Measurements from ENCODE around the gene RHO. TPM values are rescaled to one million over a fixed set of nuclear protein-coding genes. Genes with fewer than 3 reads are reported as not detected.
A peak's percentile ranks its signal among the peaks of the same experiment; 100 is the strongest.

The RHO gene
- total RNA-seq, 3 donors from 2014 or later = not detected

DNA sequence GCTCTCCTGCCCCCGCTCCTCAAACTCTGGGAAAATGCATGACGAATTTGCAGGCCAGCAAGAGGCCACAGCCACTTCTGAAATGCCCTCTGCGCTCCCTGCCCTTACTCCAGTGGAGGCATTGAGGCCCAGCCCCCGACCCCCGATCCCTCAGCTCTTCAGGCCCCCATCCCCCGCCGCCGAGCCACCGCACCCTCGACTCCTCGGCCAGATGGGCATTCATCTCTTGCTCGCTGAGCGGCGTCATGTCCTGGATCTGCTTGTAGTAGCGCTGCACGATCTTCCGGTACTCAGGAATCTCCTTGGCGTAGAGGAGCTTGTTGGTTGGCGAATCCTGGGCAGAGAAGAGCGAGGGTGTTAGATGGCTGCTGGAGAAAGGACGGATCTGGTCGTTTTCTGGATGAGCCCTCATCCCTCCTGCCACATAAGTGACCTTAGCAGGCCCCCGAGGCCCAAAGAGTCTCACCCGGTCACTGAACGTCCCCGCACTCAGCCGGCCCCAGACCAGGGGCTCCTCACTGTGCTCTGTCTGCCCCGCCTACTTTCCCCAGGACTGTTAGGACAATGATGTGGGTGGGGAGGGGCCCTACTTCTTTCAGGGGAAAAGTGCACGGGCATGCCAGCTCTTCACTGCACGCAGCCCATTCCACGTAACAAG lies 28.6 kb downstream of the RHO start:
- Histone ChIP-seq H3K4me3 (no peak overlapping the region), H3K4me1 (ENCODE audit: low read depth) (peaks cover 6% of the 10 kb centered on the region), H3K36me3 (ENCODE audit: low read depth) (no peaks in the 10 kb centered on the region), H3K9me3 (no peaks in the 10 kb centered on the region)
- ATAC-seq (no peak), DNase-seq (peak in 2 of 3 donors; percentile 15 to 49)
- TF ChIP-seq, protein P1, sequence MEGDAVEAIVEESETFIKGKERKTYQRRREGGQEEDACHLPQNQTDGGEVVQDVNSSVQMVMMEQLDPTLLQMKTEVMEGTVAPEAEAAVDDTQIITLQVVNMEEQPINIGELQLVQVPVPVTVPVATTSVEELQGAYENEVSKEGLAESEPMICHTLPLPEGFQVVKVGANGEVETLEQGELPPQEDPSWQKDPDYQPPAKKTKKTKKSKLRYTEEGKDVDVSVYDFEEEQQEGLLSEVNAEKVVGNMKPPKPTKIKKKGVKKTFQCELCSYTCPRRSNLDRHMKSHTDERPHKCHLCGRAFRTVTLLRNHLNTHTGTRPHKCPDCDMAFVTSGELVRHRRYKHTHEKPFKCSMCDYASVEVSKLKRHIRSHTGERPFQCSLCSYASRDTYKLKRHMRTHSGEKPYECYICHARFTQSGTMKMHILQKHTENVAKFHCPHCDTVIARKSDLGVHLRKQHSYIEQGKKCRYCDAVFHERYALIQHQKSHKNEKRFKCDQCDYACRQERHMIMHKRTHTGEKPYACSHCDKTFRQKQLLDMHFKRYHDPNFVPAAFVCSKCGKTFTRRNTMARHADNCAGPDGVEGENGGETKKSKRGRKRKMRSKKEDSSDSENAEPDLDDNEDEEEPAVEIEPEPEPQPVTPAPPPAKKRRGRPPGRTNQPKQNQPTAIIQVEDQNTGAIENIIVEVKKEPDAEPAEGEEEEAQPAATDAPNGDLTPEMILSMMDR (IDR thresholded peaks at IDR 0.05) = no peak
- intact Hi-C loops (cut with DNase I, micrococcal nuclease) = no loop called here

DNA sequence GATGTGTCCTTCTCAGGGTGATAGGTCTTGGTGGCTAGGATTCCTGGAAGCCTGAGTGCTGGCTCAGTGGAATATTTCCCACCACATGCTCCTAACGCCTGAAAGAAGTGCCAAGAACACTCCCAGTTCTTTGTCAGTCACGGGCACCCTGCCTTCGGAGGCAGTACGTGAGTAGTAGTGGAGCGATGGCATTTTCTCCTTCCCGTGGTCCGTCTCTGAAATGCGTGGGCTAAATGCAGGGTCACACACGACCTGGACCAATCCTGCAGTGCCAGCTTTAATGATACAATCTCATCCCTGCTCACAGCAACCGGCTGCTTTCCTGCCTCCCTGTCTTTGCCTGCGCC lies 29.1 kb downstream of the RHO start:
- TF ChIP-seq, protein P1 (IDR thresholded peaks at IDR 0.05) = no peak
- intact Hi-C loops (cut with DNase I, micrococcal nuclease) = no loop called here
- H3K4me1 ChIP-seq (ENCODE audit: low read depth) = peaks cover 6% of the 10 kb centered on the region
- H3K4me3 ChIP-seq = no peak overlapping the region
- DNase-seq = peak in 1 of 3 donors; percentile 20
- H3K9me3 ChIP-seq = no peaks in the 10 kb centered on the region
- no peaks in the 10 kb centered on the region for H3K36me3 ChIP-seq (ENCODE audit: low read depth)
- ATAC-seq = no peak

DNA sequence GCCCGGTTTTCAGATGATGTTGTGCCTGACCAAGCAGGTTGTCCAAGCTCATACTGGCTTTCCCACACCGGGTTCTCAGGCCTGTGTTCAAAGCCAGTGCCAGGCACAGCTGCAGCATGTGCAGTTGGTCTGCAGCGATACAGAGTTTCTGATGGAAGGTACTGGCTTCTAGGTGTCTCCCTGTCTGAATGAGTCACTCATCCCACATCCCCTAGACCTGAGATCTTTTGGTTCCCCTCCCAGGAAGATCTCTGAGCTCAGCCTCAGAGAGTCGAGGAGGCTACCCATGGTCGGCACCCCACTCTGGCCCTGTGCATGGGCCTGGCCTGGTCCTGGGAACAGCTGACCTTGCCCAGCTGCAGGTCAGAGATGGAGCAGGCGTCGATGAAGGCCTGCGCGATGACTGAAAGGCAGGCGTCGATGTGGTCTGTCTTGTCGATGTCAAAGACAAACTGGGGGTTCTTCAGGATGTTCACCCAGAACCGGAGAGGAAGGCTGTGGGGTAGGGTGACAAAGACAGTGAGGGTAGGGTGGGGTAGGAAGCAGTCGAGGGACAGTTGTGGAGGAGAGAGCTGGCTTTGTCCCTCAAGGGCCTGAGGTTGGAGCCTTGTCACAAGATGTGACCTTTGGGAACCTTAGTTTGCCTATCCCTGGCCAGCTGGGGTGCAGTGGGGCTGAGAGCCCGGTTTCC lies 29.8 kb downstream of the RHO start:
- no peaks in the 10 kb centered on the region for H3K36me3 ChIP-seq (ENCODE audit: low read depth)
- no peaks in the 10 kb centered on the region for H3K9me3 ChIP-seq
- TF ChIP-seq, protein P1 (IDR thresholded peaks at IDR 0.05) = no peak
- intact Hi-C loops (cut with DNase I, micrococcal nuclease) = no loop called here
- H3K4me1 ChIP-seq (ENCODE audit: low read depth) = peaks cover 6% of the 10 kb centered on the region
- H3K4me3 ChIP-seq = no peak overlapping the region
- ATAC-seq = no peak
- DNase-seq = peak in 2 of 3 donors; percentile 13 to 43

DNA sequence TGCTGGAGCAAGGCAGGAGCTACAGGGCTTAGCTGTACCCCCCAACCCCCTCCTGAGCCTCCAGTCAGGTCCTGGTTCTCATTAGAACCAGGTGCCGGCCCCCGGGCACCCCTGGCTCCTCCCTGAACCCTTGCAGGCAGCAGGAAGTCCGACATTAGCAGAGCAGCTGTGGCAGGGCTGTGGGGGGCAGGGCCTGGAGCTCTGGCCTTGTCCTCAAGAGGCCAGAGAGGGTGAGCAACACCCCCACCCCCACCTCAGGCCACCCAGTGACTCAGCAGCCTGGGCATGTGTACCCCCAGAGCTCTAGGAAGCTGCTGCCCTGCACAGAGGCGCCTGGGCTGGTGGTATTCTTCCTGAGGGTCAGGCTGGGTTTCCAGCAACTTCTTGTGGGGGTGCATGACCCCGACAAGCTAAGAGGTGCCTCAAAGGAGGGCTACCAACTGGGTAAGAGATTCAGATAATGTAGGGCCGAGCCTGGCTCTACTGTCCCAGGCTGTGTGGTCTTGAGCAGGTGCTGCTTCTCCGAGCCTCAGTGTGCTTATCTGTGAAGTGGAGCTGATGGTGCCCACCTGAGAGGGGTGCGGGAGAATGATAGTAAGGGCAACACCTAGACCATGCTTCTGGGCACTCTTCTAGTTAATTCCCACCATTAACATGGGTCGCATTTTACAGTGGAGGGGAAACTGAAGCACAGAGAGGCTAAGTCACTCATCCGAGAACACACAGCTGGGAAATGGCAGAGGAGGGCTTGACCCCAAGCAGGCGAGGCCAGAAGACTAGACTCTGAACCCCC lies 30.5 kb downstream of the RHO start:
- peak in 2 of 3 donors; percentile 25 to 52 for DNase-seq
- H3K9me3 ChIP-seq = no peaks in the 10 kb centered on the region
- TF ChIP-seq, protein P1 (IDR thresholded peaks at IDR 0.05) = no peak
- peaks cover 6% of the 10 kb centered on the region for H3K4me1 ChIP-seq (ENCODE audit: low read depth)
- intact Hi-C loops (cut with DNase I, micrococcal nuclease) = no loop called here
- no peak overlapping the region for H3K4me3 ChIP-seq
- H3K36me3 ChIP-seq (ENCODE audit: low read depth) = no peaks in the 10 kb centered on the region
- ATAC-seq = no peak

DNA sequence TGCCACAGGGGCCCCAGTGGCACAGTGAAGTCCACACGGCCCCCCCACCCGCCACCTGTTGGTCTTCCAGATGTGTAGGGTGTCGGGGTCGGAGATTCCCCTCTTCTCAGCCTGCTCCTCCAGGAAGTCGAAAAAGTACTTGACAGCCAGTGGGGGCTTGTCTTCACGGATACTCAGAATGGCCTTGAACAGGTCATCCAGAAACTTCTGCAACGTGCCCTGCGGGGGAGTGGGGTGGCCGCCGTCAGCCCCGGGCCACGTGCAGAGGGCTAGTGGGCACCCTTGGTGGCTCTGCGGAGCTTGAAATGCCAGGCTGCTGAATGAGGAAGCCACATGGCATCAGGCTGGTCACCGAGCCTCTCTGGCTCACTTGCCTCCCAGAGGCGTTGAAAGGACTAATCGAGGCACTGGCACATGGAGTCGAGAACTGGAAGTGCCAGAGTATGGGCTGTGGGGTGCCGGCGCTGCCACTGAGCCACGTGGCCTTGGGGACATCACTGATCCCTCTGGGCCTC lies 31.2 kb downstream of the RHO start:
- Histone ChIP-seq H3K9me3 (no peaks in the 10 kb centered on the region), H3K4me1 (ENCODE audit: low read depth) (peaks cover 6% of the 10 kb centered on the region), H3K36me3 (ENCODE audit: low read depth) (no peaks in the 10 kb centered on the region), H3K4me3 (no peak overlapping the region)
- TF ChIP-seq, protein P1 (IDR thresholded peaks at IDR 0.05) = no peak
- DNase-seq (peak in 1 of 3 donors; percentile 38), ATAC-seq (no peak)
- intact Hi-C loops (cut with DNase I, micrococcal nuclease) = no loop called here

All from mucosa of descending colon (tissue), 3 donors.